CD4-positive, alpha-beta T cell treated with Interleukin-10 for 1 hour (primary cell): ENCODE data around the gene NDUFV2.
"Not testable (repeated sequence)": the region's sequence is repeated elsewhere in the genome, so short reads cannot be mapped to it uniquely, and the experiment has no call there.

Experiments used
- DNase-seq: peaks from one replicate; pipeline ENCODE4 v3.0.0-alpha.2; 2020

Gene NDUFV2

GRCh38 chr18:9102508-9103375, at the start of gene NDUFV2:
NDUFV2 (plus strand) TSS chr18:9102699; CDS start chr18:9102744, 45 bp downstream.
- peak; percentile 97 for DNase-seq

- DNase-seq, result no peak
These were observed 48.7 kb upstream of the NDUFV2 start for GRCh38 chr18:9053814-9054213.

- no peak for DNase-seq
These were observed 47.3 kb upstream of the NDUFV2 start for GRCh38 chr18:9055185-9055584.

- DNase-seq, result no peak
These were observed 46.9 kb upstream of the NDUFV2 start for GRCh38 chr18:9055626-9056025.

- no peak for DNase-seq
These were observed 44.9 kb upstream of the NDUFV2 start for GRCh38 chr18:9057646-9058045.

GRCh38 chr18:9058406-9058805, 44.1 kb upstream of the NDUFV2 start:
- no peak for DNase-seq

- no peak for DNase-seq
These were observed 40.1 kb upstream of the NDUFV2 start for GRCh38 chr18:9062418-9062751.

GRCh38 chr18:9065864-9066263, 36.6 kb upstream of the NDUFV2 start:
- no peak for DNase-seq

GRCh38 chr18:9066358-9066757, 36.1 kb upstream of the NDUFV2 start:
- DNase-seq, result no peak

- DNase-seq, result no peak
These were observed 35.6 kb upstream of the NDUFV2 start for GRCh38 chr18:9066817-9067306.

- DNase-seq, result no peak
These were observed 34.7 kb upstream of the NDUFV2 start for GRCh38 chr18:9067823-9068222.

- DNase-seq, result no peak
These were observed 34.2 kb upstream of the NDUFV2 start for GRCh38 chr18:9068346-9068745.

- no peak for DNase-seq
These were observed 32.9 kb upstream of the NDUFV2 start for GRCh38 chr18:9069601-9070000.

GRCh38 chr18:9070212-9070611, 32.3 kb upstream of the NDUFV2 start:
- DNase-seq, result no peak

- DNase-seq, result no peak
These were observed 22.5 kb upstream of the NDUFV2 start for GRCh38 chr18:9079818-9080528.

- no peak for DNase-seq
These were observed 20.6 kb upstream of the NDUFV2 start for GRCh38 chr18:9081940-9082339.

GRCh38 chr18:9082711-9083510, 19.6 kb upstream of the NDUFV2 start:
- peak; percentile 64 for DNase-seq

- no peak for DNase-seq
These were observed 16.5 kb upstream of the NDUFV2 start for GRCh38 chr18:9086015-9086414.

- DNase-seq, result no peak
These were observed 15.9 kb upstream of the NDUFV2 start for GRCh38 chr18:9086624-9087023.

- no peak for DNase-seq
These were observed 15.4 kb upstream of the NDUFV2 start for GRCh38 chr18:9087144-9087543.

- no peak for DNase-seq
These were observed 14.2 kb upstream of the NDUFV2 start for GRCh38 chr18:9088252-9088651.

- DNase-seq, result not testable (repeated sequence)
These were observed 13.8 kb upstream of the NDUFV2 start for GRCh38 chr18:9088727-9089126.

- no peak for DNase-seq
These were observed 11.9 kb upstream of the NDUFV2 start for GRCh38 chr18:9090578-9090977.
